ENCODE measurements around the gene VPS18.

- TF ChIP-seq EZH2phosphoT487 (conservative IDR thresholded peaks at IDR 0.05; ENCODE audit: low read length): no peak
- TF ChIP-seq CTCF (IDR thresholded peaks at IDR 0.05; ENCODE audit: insufficient read depth, low read length, poor library complexity, severe bottlenecking): no peak
These were observed 57.5 kb downstream of the VPS18 start for GRCh38 chr15:40951764-40952163.
